HG02588 (cell line): ENCODE results near the gene ASB18.
"Not testable (repeated sequence)": the region's sequence is repeated elsewhere in the genome, so short reads cannot be mapped to it uniquely, and the experiment has no call there.

Experiments
- ATAC-seq: cut with Tn5 transposase; IDR thresholded peaks from one replicate; pipeline ENCODE4 v1.9.1; 2021; ENCODE audit warnings: mild to moderate bottlenecking, moderate library complexity; ENCODE audit not compliant: unreplicated experiment

The ASB18 gene

GRCh38 chr2:236286873-236287545, 22.8 kb upstream of the ASB18 start:
- ATAC-seq = no peak

GRCh38 chr2:236284208-236284607, 20.0 kb upstream of the ASB18 start:
- no peak for ATAC-seq

- no peak for ATAC-seq
These were observed 18.2 kb upstream of the ASB18 start for GRCh38 chr2:236282406-236282805.

GRCh38 chr2:236281423-236281822, 17.2 kb upstream of the ASB18 start:
- ATAC-seq = no peak

DNA sequence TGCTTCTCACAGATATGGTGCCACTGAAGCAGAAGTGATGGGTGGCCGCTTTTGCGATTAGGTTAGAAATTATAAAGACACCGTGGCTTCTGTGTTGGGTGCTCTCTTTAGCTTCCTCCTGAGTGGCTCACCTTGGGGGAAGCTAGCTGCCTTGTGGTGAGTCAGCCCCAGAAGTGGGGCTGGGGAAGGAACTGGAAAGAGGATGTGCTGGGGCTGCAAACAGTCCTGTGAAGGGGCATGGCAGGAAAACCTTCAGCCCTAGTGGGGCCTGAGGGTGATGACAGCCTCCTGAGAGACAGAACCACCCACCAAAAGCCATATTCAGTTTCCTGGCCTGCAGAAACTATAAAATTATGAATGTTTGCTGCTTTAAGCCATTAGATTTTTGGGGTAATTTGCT, 8.9 kb upstream of the ASB18 start:
- ATAC-seq = no peak

- no peak for ATAC-seq
These were observed 7.6 kb upstream of the ASB18 start for GRCh38 chr2:236271851-236272250.

- not testable (repeated sequence) for ATAC-seq
These were observed 5.7 kb upstream of the ASB18 start for GRCh38 chr2:236269876-236270275.

GRCh38 chr2:236265675-236266074, 1.5 kb upstream of the ASB18 start:
- no peak for ATAC-seq

- ATAC-seq = no peak
These were observed 2.0 kb downstream of the ASB18 start for GRCh38 chr2:236262238-236262637.

DNA sequence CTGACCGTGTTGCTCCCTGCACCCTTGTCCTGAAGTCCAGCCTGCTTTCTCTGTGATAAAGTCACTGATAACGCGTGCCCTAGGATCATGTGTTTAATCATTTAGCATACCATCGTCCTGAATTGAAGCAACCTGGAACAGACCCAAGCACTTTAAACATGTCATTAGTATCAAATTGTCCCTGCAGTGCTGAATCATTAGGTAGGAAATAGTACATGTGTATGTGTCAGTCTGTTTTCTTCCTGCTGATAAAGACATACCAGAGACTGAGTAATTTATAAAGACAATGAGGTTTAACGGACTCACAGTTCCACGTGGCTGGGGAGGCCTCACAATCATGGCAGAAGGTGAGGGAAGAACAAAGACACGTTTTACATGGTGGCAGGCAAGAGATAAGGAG, 2.8 kb downstream of the ASB18 start:
- no peak for ATAC-seq

DNA sequence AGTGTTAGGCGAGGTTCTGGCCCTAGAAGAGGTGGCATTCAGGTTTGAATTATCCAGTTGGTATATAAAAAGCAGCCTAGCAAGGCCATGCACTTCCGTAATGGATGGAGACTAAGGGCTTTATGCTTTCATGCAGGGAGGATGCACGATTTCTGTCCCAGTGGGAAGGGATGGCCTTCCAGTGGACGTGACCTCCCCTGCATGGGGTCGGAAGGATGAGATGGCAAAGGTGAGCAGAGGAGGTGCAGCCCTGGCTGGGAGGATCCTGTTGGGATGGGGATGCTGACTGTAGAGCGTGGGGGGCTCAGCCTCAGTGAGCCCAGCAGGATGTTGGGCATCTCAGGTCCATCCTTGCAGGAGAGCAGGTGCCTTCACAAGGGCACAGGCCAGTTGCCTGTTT, 4.8 kb downstream of the ASB18 start:
- no peak for ATAC-seq

DNA sequence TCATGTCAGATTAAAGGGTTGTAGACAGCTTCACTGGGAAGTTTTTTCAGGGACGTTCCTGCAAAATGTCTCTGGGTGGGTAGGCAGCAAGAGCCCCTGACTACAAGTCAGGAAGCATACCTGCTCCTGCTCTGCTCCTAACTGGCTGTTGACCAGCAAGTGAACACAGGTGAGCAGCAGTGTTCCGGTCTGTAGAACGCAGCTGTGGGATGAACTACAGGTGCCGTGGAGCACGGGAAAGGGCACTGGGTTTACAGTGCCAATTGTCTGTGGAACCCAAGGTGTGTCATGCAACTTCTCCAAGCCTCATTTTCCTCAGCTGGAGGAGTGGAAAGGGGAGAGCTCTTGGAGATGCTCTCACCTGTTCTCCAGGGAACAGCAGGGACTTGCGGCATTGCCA, 6.6 kb downstream of the ASB18 start:
- no peak for ATAC-seq

- no peak for ATAC-seq
These were observed 7.1 kb downstream of the ASB18 start for GRCh38 chr2:236257136-236257535.

GRCh38 chr2:236256366-236256985, 7.7 kb downstream of the ASB18 start:
- no peak for ATAC-seq

- no peak for ATAC-seq
These were observed 9.5 kb downstream of the ASB18 start for GRCh38 chr2:236254674-236255073.

DNA sequence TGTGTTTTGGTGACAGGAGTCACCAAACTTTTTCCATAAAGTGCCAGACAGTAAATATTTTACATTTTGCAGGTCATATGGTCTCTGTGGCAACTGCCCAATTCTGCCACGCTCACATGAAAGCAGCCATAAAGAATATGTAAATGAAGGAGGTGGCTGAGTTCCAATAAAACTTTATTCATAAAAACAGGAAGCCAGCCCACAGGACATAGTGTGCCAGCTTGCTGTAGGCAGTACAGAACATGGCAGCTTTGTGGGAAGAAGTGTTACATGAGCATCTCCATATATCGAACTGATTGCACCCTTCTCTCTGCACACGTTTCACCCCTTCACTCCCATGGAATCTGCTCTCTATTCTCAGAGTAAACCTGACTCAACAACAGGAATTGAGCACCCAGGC, 10.2 kb downstream of the ASB18 start:
- ATAC-seq = no peak

DNA sequence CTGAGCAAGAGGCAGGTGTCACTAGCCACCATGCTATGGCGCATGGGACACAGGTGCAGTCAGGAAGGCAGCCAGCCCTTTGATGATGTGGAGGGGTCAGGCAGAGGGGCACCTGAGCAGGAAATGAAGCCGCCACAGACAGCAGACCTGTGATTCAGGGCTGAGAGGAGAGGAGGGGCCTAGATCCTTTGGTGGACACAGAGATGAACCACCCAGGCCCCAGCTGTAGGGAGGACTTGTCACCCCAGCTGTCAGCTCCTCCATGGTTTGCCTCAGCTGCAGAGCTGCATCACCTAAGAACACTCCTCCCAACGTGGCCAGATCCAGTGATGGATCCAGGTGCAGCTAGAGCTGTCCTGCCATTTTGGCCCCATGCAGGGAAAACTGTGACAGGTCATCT, 11.6 kb downstream of the ASB18 start:
- no peak for ATAC-seq

DNA sequence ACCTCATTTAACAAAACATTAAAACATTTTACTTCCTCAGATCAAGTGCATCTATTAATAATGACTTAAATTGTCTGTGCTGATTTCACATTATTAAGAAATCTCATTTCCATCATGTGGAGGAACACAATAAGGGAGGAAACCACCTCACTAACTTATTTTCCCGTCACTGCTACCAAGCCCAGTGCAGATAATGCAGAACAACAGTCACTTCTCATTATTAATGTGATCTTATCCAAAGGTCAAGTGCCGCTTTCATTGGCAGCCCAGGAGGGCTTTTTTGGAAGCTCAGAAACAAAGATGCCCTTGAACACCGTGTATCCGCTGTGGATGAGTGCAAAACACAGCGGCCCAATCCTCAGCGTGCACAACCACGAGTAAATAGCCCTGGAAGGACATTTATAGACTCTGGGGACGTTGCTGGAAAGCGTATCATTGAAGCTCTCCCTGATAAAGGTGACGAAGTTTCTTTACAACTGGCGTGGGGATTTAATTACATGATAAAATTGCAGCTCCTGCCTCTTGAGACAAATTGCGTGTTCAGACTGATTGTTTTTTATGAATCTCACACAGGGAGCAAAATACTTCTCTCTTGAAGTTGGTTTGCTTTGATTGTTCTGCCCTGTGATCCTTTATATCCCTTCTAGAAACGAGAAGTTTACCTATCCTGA, 13.2 kb downstream of the ASB18 start:
- no peak for ATAC-seq

DNA sequence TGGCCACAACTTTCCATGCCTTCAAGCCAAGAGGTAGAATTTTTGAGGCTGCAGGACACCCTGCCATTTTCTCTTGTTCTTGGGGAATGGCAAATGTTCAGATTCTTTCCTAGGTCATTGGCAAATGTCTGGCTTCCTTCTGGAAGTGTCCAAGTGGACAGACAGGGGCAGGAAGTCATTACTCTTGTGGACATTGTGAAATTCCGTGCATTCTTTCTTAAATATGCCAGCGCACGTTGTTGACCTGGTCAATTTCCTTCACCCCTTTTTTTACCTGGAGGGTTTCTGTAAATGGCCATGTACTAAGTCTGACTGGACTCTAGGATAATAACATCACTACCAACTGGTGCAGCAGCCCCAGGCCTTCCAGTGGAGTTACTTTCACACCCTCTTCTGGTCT, 13.9 kb downstream of the ASB18 start:
- ATAC-seq = no peak

GRCh38 chr2:236249066-236249465, 15.1 kb downstream of the ASB18 start:
- ATAC-seq = no peak

DNA sequence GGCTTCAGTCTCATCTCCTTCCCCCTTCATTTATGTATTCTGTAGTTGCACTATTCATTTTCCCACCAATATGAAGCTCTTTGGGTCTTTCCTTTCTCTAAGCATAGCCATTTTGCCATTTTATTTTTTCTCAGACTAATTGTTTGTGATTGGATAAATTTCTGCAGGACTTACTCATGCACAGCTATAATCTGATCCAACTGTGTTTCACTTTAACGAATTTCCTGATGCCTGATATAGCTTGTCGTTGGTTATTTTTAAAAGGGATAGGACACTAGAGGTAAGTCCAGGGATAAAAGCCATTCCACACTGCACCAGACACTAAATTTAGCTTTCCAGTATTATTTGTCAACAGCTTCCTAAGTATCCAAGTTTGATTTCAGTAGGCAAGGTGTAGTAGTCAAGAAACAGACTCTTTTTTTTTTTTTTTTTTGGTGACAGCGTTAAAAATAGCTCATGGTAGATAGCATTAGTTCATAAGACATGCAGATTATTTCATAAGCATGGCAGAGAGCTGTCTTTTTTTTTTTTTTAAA, 17.4 kb downstream of the ASB18 start:
- ATAC-seq = no peak

GRCh38 chr2:236244256-236244655, 19.9 kb downstream of the ASB18 start:
- ATAC-seq = no peak
